Measurements from ENCODE around the gene KRTAP4-4.

DNA sequence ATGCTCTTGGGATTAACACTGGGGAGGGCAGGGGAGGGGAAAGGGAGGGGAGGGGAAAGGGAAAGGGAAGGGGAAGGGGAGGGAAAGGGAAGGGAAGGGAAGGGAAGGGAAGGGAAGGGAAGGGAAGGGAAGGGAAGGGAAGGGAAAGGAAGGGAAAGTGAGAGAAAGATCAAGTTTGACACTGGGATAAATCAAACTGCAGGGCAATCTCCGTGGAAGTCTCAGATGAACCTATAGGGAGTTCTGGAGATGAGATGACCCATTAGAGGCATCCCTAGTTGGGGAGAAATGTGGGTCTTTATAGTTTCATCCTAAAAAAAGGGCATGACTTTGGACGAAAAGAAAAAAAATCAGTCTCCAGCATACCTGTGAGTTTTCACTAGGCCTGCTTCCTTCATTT, 38.8 kb downstream of the KRTAP4-4 start:
- TF ChIP-seq, protein P1, sequence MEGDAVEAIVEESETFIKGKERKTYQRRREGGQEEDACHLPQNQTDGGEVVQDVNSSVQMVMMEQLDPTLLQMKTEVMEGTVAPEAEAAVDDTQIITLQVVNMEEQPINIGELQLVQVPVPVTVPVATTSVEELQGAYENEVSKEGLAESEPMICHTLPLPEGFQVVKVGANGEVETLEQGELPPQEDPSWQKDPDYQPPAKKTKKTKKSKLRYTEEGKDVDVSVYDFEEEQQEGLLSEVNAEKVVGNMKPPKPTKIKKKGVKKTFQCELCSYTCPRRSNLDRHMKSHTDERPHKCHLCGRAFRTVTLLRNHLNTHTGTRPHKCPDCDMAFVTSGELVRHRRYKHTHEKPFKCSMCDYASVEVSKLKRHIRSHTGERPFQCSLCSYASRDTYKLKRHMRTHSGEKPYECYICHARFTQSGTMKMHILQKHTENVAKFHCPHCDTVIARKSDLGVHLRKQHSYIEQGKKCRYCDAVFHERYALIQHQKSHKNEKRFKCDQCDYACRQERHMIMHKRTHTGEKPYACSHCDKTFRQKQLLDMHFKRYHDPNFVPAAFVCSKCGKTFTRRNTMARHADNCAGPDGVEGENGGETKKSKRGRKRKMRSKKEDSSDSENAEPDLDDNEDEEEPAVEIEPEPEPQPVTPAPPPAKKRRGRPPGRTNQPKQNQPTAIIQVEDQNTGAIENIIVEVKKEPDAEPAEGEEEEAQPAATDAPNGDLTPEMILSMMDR (conservative IDR thresholded peaks at IDR 0.05 in 1 of 2, IDR thresholded peaks at IDR 0.05 in 1 of 2; ENCODE audit: extremely low read depth in 1 of 2, insufficient read depth in 1 of 2, low read depth in 1 of 2, low read length in 2 of 2) = no peak
- TF ChIP-seq EZH2 (IDR thresholded peaks at IDR 0.05; ENCODE audit: borderline replicate concordance, low read length) = no peak

All from mammary epithelial cell (primary cell).